ENCODE measurements around the gene CNNM3. TPM values are rescaled to one million over a fixed set of nuclear protein-coding genes. Genes with fewer than 3 reads are reported as not detected.
A peak's percentile ranks its signal among the peaks of the same experiment; 100 is the strongest.

The CNNM3 gene
- total RNA-seq, 1 donor from 2014 or later = 27.5 TPM

GRCh38 chr2:96771796-96772618, 44.1 kb upstream of the CNNM3 start:
- Mint-ChIP-seq H3K36me3 (no peaks in the 10 kb centered on the region), H3K4me3 (peak overlapping the region; percentile 4), H3K27ac (peak overlapping the region; percentile 93), H3K27me3 (ENCODE audit: low read depth) (no peaks in the 10 kb centered on the region), H3K4me1 (peaks cover 42% of the 10 kb centered on the region), H3K9me3 (no peaks in the 10 kb centered on the region)
- TF ChIP-seq, protein P1, sequence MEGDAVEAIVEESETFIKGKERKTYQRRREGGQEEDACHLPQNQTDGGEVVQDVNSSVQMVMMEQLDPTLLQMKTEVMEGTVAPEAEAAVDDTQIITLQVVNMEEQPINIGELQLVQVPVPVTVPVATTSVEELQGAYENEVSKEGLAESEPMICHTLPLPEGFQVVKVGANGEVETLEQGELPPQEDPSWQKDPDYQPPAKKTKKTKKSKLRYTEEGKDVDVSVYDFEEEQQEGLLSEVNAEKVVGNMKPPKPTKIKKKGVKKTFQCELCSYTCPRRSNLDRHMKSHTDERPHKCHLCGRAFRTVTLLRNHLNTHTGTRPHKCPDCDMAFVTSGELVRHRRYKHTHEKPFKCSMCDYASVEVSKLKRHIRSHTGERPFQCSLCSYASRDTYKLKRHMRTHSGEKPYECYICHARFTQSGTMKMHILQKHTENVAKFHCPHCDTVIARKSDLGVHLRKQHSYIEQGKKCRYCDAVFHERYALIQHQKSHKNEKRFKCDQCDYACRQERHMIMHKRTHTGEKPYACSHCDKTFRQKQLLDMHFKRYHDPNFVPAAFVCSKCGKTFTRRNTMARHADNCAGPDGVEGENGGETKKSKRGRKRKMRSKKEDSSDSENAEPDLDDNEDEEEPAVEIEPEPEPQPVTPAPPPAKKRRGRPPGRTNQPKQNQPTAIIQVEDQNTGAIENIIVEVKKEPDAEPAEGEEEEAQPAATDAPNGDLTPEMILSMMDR (IDR thresholded peaks at IDR 0.05; ENCODE audit: unreplicated experiment) = no peak
- DNase-seq (ENCODE audit: low spot score in 2 of 2, unreplicated experiment in 2 of 2) = peak; percentile 42 to 68

GRCh38 chr2:96772903-96773671, 43.0 kb upstream of the CNNM3 start:
- no peak overlapping the region for H3K4me3 Mint-ChIP-seq
- TF ChIP-seq, protein P1 (IDR thresholded peaks at IDR 0.05; ENCODE audit: unreplicated experiment) = no peak
- H3K27me3 Mint-ChIP-seq (ENCODE audit: low read depth) = no peaks in the 10 kb centered on the region
- H3K27ac Mint-ChIP-seq = peak overlapping the region; percentile 88
- peaks cover 42% of the 10 kb centered on the region for H3K4me1 Mint-ChIP-seq
- no peaks in the 10 kb centered on the region for H3K9me3 Mint-ChIP-seq
- H3K36me3 Mint-ChIP-seq = no peaks in the 10 kb centered on the region
- no peak for DNase-seq (ENCODE audit: low spot score in 2 of 2, unreplicated experiment in 2 of 2)

DNA sequence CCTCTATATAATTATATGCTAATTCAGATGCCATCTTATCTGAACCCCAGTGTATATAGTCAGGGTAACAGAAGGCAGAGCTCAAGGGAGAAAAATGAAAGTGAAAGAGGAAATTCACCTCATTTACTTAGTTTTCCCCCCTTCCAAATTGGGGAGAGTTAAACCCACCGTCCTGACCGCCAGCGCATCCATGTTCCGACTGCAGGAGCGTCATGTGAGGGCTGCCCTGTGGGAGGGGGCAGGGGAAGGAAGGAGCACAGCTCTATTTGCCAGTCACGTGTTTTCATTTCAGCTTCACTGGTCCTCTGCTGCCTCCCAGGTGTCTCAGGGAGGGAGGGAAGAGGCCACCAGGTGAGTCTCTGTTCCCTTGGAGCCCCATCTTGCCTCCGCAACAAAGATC, 42.1 kb upstream of the CNNM3 start:
- peaks cover 37% of the 10 kb centered on the region for H3K4me1 Mint-ChIP-seq
- H3K36me3 Mint-ChIP-seq = no peaks in the 10 kb centered on the region
- no peak overlapping the region for H3K4me3 Mint-ChIP-seq
- TF ChIP-seq, protein P1 (IDR thresholded peaks at IDR 0.05; ENCODE audit: unreplicated experiment) = no peak
- DNase-seq (ENCODE audit: low spot score in 2 of 2, unreplicated experiment in 2 of 2) = no peak
- no peaks in the 10 kb centered on the region for H3K27me3 Mint-ChIP-seq (ENCODE audit: low read depth)
- peak overlapping the region; percentile 47 for H3K27ac Mint-ChIP-seq
- H3K9me3 Mint-ChIP-seq = no peaks in the 10 kb centered on the region

- peaks cover 28% of the 10 kb centered on the region for H3K4me1 Mint-ChIP-seq
- DNase-seq (ENCODE audit: low spot score in 2 of 2, unreplicated experiment in 2 of 2) = no peak
- H3K4me3 Mint-ChIP-seq = no peak overlapping the region
- no peak overlapping the region for H3K27ac Mint-ChIP-seq
- no peaks in the 10 kb centered on the region for H3K27me3 Mint-ChIP-seq (ENCODE audit: low read depth)
- H3K9me3 Mint-ChIP-seq = no peaks in the 10 kb centered on the region
- H3K36me3 Mint-ChIP-seq = peaks cover 2% of the 10 kb centered on the region
- TF ChIP-seq, protein P1 (IDR thresholded peaks at IDR 0.05; ENCODE audit: unreplicated experiment) = no peak
Observed at GRCh38 chr2:96775160-96775559, 40.9 kb upstream of the CNNM3 start.

DNA sequence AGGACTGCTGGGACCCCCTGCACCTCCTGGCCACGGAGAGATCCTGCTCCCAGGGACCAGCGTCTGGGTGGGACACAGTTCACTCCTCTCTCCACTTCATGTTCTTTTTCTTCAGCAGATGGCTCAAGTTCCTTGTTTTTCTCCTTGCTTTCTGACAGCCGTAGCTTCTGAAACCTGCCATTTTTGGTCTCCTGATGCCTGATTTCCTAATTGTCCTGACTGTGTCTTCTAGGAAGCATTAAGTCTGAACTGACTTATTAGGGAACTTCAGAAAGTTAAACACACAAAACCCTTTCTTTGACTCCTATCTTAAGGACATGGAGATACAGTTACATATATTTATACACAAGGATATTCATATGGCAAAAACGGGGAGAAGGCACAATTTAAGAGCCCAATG, 32.7 kb upstream of the CNNM3 start:
- Mint-ChIP-seq H3K9me3 (no peaks in the 10 kb centered on the region), H3K27me3 (ENCODE audit: low read depth) (no peaks in the 10 kb centered on the region), H3K27ac (peak overlapping the region; percentile 11), H3K4me3 (no peak overlapping the region), H3K4me1 (no peaks in the 10 kb centered on the region), H3K36me3 (peaks cover 3% of the 10 kb centered on the region)
- TF ChIP-seq, protein P1 (IDR thresholded peaks at IDR 0.05; ENCODE audit: unreplicated experiment) = no peak
- DNase-seq (ENCODE audit: low spot score in 2 of 2, unreplicated experiment in 2 of 2) = no peak

Data from mesothelial cell of epicardium (in vitro differentiated cells).